Fibroblast of pulmonary artery (primary cell): Measurements from ENCODE around the gene LPP.
"Not testable (repeated sequence)": the region's sequence is repeated elsewhere in the genome, so short reads cannot be mapped to it uniquely, and the experiment has no call there.

Experiments
- DNase-seq: peaks from one replicate; pipeline ENCODE4 v3.0.0-alpha.2; 2010; ENCODE audit warnings: low read depth
- H3K4me3 ChIP-seq: replicated peaks from 2 replicates; pipeline ENCODE4 v1.5.1; 2011; ENCODE audit warnings: low read depth, mild to moderate bottlenecking, control low read depth, low read length, moderate library complexity
- CTCF ChIP-seq: IDR thresholded peaks from 2 replicates; pipeline ENCODE4 v1.5.1; 2011; ENCODE audit warnings: mild to moderate bottlenecking, control low read depth, low read length, inconsistent platforms; ENCODE audit errors: missing control alignments

LPP gene

DNA sequence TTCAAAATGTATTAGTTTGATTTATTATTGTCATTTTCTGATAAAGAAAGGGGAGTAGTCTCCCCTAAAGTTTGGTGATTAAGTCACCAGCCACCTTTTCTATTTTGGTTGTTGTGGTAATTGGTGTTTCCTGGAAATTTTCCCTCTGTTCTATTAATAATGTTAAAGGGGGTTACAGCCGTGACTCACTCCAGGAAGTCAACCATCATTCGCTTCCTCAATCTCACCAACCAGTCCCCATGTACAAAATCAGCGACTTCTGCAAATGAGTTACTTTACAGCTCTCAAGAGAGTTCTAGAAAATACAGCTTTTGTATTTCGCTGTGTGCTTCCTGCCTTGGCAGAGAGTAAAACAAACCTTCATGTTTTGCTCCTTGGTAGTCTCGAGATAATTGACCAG lies 285.1 kb downstream of the LPP start:
- TF ChIP-seq CTCF, result no peak
- no peak overlapping the region for H3K4me3 ChIP-seq
- DNase-seq, result no peak

GRCh38 chr3:188440340-188440972 lies 286.5 kb downstream of the LPP start:
- no peak for TF ChIP-seq CTCF
- no peak overlapping the region for H3K4me3 ChIP-seq
- no peak for DNase-seq

DNA sequence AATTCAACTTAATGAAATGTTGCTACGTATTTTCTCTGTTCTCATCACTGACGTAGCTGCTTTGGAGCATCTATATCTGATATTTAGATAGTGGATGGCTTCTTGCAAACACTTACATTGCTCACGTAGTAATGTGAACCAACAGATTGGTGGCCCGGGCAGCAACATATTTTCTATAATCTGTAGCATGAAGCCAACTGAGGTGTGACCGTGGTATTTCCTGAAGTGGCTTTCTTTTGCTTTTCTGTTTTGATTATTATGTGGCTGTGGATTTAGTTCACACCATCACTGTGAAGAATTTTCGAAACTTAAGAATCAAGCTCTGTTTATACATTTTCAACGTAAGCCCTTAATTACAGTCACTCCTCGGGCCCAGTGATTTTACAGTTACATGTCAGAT lies 288.5 kb downstream of the LPP start:
- DNase-seq, result no peak
- H3K4me3 ChIP-seq, result no peak overlapping the region
- TF ChIP-seq CTCF, result no peak

- H3K4me3 ChIP-seq, DNase-seq: not testable (repeated sequence)
These were observed 291.2 kb downstream of the LPP start for GRCh38 chr3:188445175-188445574.

GRCh38 chr3:188446014-188446413 lies 292.1 kb downstream of the LPP start:
- no peak for TF ChIP-seq CTCF
- no peak for DNase-seq
- no peak overlapping the region for H3K4me3 ChIP-seq

- DNase-seq, result no peak
- no peak overlapping the region for H3K4me3 ChIP-seq
- no peak for TF ChIP-seq CTCF
These were observed 292.8 kb downstream of the LPP start for GRCh38 chr3:188446766-188447165.

- DNase-seq, result no peak
- TF ChIP-seq CTCF, result no peak
- H3K4me3 ChIP-seq, result no peak overlapping the region
These were observed 294.9 kb downstream of the LPP start for GRCh38 chr3:188448813-188449212.

DNA sequence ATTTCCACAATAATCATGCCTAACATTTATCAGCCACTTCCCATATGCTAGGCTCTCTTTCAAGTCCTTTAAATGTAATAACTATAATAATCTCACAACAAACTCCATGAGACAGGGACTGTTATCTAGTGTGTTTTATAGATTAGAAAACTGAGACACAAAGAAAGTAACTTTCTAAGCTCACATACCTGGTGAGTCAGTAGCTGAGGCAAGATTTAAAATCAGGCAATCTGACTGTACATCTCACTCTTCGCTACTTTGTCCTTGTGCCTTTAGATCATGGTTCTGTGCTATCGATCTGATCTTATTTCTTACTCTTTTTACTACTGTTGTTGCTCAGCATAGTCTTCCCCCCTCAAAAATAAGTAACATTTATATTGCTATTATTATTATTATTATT lies 295.5 kb downstream of the LPP start:
- no peak for DNase-seq
- no peak overlapping the region for H3K4me3 ChIP-seq
- TF ChIP-seq CTCF, result no peak
